Endothelial cell of umbilical vein (primary cell): Measurements from ENCODE around the gene SLC25A20.

Experiments
- CTCF ChIP-seq, 2 donors: IDR thresholded peaks; 1 replicate in 1 of 2; 2 replicates in 1 of 2; pipeline ENCODE4 v1.5.1; 2011; ENCODE audit warnings: low read length in 2 of 2, mild to moderate bottlenecking in 2 of 2, moderate library complexity in 2 of 2, control low read depth in 1 of 2, inconsistent platforms in 1 of 2, low read depth in 1 of 2; ENCODE audit not compliant: insufficient read depth in 1 of 2; ENCODE audit errors: extremely low read depth in 1 of 2
- EZH2 ChIP-seq: IDR thresholded peaks from 2 replicates; pipeline ENCODE4 v1.6.1; 2012; ENCODE audit warnings: borderline replicate concordance, low read depth, mild to moderate bottlenecking, moderate library complexity, low read length, inconsistent platforms; ENCODE audit not compliant: severe bottlenecking
- JUN ChIP-seq: IDR thresholded peaks from 2 replicates; pipeline ENCODE4 v1.6.1; 2011; ENCODE audit warnings: borderline replicate concordance, low read depth; ENCODE audit not compliant: insufficient read length, insufficient read depth
- MAX ChIP-seq: IDR thresholded peaks from 2 replicates; pipeline ENCODE4 v1.6.1; 2011; ENCODE audit not compliant: insufficient read depth, insufficient read length
- POLR2A ChIP-seq: IDR thresholded peaks from 2 replicates; pipeline ENCODE4 v1.6.1; 2012; ENCODE audit warnings: low read depth, mild to moderate bottlenecking, control low read depth, low read length
- POLR2AphosphoS5 ChIP-seq: IDR thresholded peaks from 2 replicates; pipeline ENCODE4 v1.6.1; 2012; ENCODE audit warnings: low read depth, mild to moderate bottlenecking, control low read depth, low read length, moderate library complexity; ENCODE audit not compliant: insufficient read depth

- TF ChIP-seq POLR2AphosphoS5 (no peak), JUN (no peak), CTCF (IDR thresholded peaks at IDR 0.05; ENCODE audit: extremely low read depth in 1 of 2, insufficient read depth in 1 of 2, low read depth in 1 of 2, low read length in 2 of 2) (no peak), POLR2A (no peak), EZH2 (no peak), MAX (no peak)
These were observed 42.8 kb downstream of the SLC25A20 start for GRCh38 chr3:48855681-48856447.
